GM23248 (cell line): Measurements from ENCODE around the gene CDK5RAP3. TPM values are rescaled to one million over a fixed set of nuclear protein-coding genes. Genes with fewer than 3 reads are reported as not detected.

Experiments
- DNase-seq: peaks from one replicate; pipeline ENCODE4 v3.0.0-alpha.2; 2015
- H2AFZ ChIP-seq: fragments of 200-600 bp; sonication (generic); 2 replicates; pipeline ENCODE4 v1.6.1; 2016; ENCODE audit warnings: antibody characterized with exemption
- H3F3A ChIP-seq: fragments of 200-600 bp; sonication (generic); 2 replicates; pipeline ENCODE4 v1.6.1; 2016; ENCODE audit warnings: mild to moderate bottlenecking, antibody characterized with exemption, mixed run types; ENCODE audit not compliant: insufficient read depth
- H3K27ac ChIP-seq: fragments of 200-600 bp; sonication (generic); 2 replicates; pipeline ENCODE4 v1.5.1; 2016; ENCODE audit warnings: mild to moderate bottlenecking
- H3K27me3 ChIP-seq: fragments of 200-600 bp; sonication (generic); replicated peaks from 2 replicates; pipeline ENCODE4 v1.6.1; 2016; ENCODE audit warnings: mild to moderate bottlenecking; ENCODE audit not compliant: insufficient read depth
- H3K36me3 ChIP-seq: fragments of 200-600 bp; sonication (generic); 2 replicates; pipeline ENCODE4 v1.6.1; 2016; ENCODE audit warnings: low read depth, mild to moderate bottlenecking
- H3K4me1 ChIP-seq: fragments of 200-600 bp; sonication (generic); 2 replicates; pipeline ENCODE4 v1.6.1; 2016; ENCODE audit warnings: mild to moderate bottlenecking; ENCODE audit not compliant: insufficient read depth
- H3K4me2 ChIP-seq: fragments of 200-600 bp; sonication (generic); one replicate; pipeline ENCODE4 v1.6.1; 2016; ENCODE audit warnings: mild to moderate bottlenecking; ENCODE audit not compliant: unreplicated experiment
- H3K4me3 ChIP-seq: fragments of 200-600 bp; sonication (generic); 2 replicates; pipeline ENCODE4 v1.5.1; 2016; ENCODE audit warnings: mild to moderate bottlenecking
- H3K79me2 ChIP-seq: fragments of 200-600 bp; sonication (generic); 2 replicates; pipeline ENCODE4 v1.6.1; 2016; ENCODE audit warnings: mild to moderate bottlenecking; ENCODE audit not compliant: insufficient read depth
- H3K9ac ChIP-seq: fragments of 200-600 bp; sonication (generic); 2 replicates; pipeline ENCODE4 v1.6.1; 2016; ENCODE audit warnings: mild to moderate bottlenecking
- H3K9me2 ChIP-seq: fragments of 200-600 bp; sonication (generic); 2 replicates; pipeline ENCODE4 v1.6.1; 2016; ENCODE audit warnings: mixed run types, mild to moderate bottlenecking, moderate library complexity; ENCODE audit not compliant: insufficient read depth
- H3K9me3 ChIP-seq: fragments of 200-600 bp; sonication (generic); one replicate; pipeline ENCODE4 v1.6.1; 2017; ENCODE audit warnings: low read depth
- H4K20me1 ChIP-seq: fragments of 200-600 bp; sonication (generic); 2 replicates; pipeline ENCODE4 v1.6.0; 2016; ENCODE audit not compliant: insufficient read depth
- EZH2 ChIP-seq: fragments of 200-600 bp; sonication (generic); IDR thresholded peaks from 2 replicates; pipeline ENCODE4 v1.6.1; 2018; ENCODE audit warnings: antibody characterized with exemption, mild to moderate bottlenecking; ENCODE audit not compliant: insufficient read depth, poor library complexity, severe bottlenecking
- EZH2phosphoT487 ChIP-seq: fragments of 200-600 bp; sonication (generic); IDR thresholded peaks from 2 replicates; pipeline ENCODE4 v1.6.1; 2018; ENCODE audit warnings: antibody characterized with exemption, moderate library complexity, mild to moderate bottlenecking, low read depth; ENCODE audit not compliant: insufficient read depth
- WGBS, 2 experiments: methylation state at CpG; one replicate each; pipeline ENCODE4 v1.1.6; 2015 to 2017; ENCODE audit warnings: low lambda C conversion rate in 2 of 2, low coverage in 1 of 2; ENCODE audit errors: missing lambda C conversion rate in 2 of 2; 5-methylcytosine and 5-hydroxymethylcytosine counted together
- in situ Hi-C: fragments of 300-500 bp; cut with MboI; formaldehyde crosslinking; loops from 2 replicates; pipeline ENCODE4 v1.15.0; 2020
- polyA plus RNA-seq: library from polyadenylated mRNA; unstranded; fragments of >200 nt; fragmentation: Nextera tagmentation; extraction: Ambion mirVana; gene quantifications from 2 replicates; pipeline ENCODE4 v1.2.1, GENCODE V29; 2016
- total RNA-seq: library from RNA; depleted of rRNA; stranded (reverse); fragments of >200 nt; shearing (Covaris generic); gene quantifications from 2 replicates; pipeline ENCODE4 v1.2.3, GENCODE V29; 2014

The CDK5RAP3 gene
- total and polyA plus RNA-seq, 2 experiments from 2014 or later: 61.7 to 92.2 TPM

- H3K27me3 ChIP-seq: no peaks in the 10 kb centered on the region
- H3F3A ChIP-seq: peaks cover 33% of the 10 kb centered on the region
- H3K9me3 ChIP-seq: no peaks in the 10 kb centered on the region
- 1% methylated on average over 39 to 53 of the region's 56 CpGs for WGBS, 2 experiments
- TF ChIP-seq EZH2: no peak
- no peak for TF ChIP-seq EZH2phosphoT487
- H4K20me1 ChIP-seq: no peaks in the 10 kb centered on the region
- peak overlapping the region; percentile 78 for H3K4me3 ChIP-seq
- H2AFZ ChIP-seq: peak overlapping the region; percentile 77
- no peaks in the 10 kb centered on the region for H3K9me2 ChIP-seq
- DNase-seq: peak; percentile 99
- no peaks in the 10 kb centered on the region for H3K79me2 ChIP-seq
- in situ Hi-C loops: loop anchor here (5.0 kb wide), 1 partner anchor 47 kb away; no protein-coding TSS in a partner anchor
- peak overlapping the region; percentile 98 for H3K27ac ChIP-seq
- H3K9ac ChIP-seq: peak overlapping the region; percentile 93
- peak overlapping the region; percentile 98 for H3K4me2 ChIP-seq
- peaks cover 27% of the 10 kb centered on the region for H3K4me1 ChIP-seq
- H3K36me3 ChIP-seq: no peaks in the 10 kb centered on the region
Measured at GRCh38 chr17:48025040-48025903, 54.4 kb downstream of the CDK5RAP3 start.

DNA sequence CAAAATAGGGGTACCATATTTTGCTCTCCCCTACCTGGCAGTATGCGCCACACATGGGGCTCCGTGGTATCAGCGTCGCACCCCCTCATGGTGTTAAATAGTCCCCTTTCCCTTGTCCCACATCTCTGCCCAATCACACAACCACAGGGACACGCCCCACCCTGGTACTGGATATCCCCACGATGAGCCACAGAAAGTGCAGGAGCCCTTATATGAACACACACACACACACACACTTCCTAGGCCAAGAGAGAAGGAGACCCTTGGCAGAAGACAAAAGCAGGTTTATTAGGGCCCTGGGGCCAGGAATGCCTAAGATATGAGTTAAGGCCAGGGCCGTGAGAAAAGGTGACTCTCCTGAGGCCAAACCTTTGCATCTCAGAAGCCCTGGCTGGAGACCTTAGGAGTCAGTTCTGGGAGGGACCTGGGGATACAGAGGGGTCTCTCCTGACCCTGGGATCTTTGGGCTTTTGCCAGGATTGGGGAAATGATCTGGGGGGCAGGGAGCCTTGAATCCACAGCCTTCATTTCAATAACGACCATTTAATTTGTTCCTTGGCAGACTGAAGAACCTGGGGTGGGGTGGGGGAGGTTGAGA lies 55.1 kb downstream of the CDK5RAP3 start:
- Histone ChIP-seq H3F3A (peaks cover 38% of the 10 kb centered on the region), H3K9me2 (no peaks in the 10 kb centered on the region), H4K20me1 (no peaks in the 10 kb centered on the region), H2AFZ (0 out of 2 replicates have a peak overlapping the region, but pooled peaks have one; percentile 66), H3K36me3 (no peaks in the 10 kb centered on the region), H3K79me2 (no peaks in the 10 kb centered on the region), H3K4me3 (peak overlapping the region; percentile 73), H3K9me3 (no peaks in the 10 kb centered on the region), H3K4me1 (peaks cover 34% of the 10 kb centered on the region), H3K27ac (peak overlapping the region; percentile 98), H3K27me3 (no peaks in the 10 kb centered on the region), H3K4me2 (peak overlapping the region; percentile 91), H3K9ac (peak overlapping the region; percentile 93)
- 10 to 12% methylated on average over 8 of the region's 8 CpGs for WGBS, 2 experiments
- in situ Hi-C loops: loop anchor here (5.0 kb wide), 1 partner anchor 46 kb away; no protein-coding TSS in a partner anchor
- no peak for TF ChIP-seq EZH2phosphoT487
- no peak for TF ChIP-seq EZH2
- DNase-seq: peak; percentile 68

GRCh38 chr17:48026502-48027321 lies 55.8 kb downstream of the CDK5RAP3 start:
- Histone ChIP-seq H3K36me3 (no peaks in the 10 kb centered on the region), H3K9me3 (no peaks in the 10 kb centered on the region), H3K4me1 (peaks cover 39% of the 10 kb centered on the region), H2AFZ (peak overlapping the region; percentile 33; the same call in 1 of the 2 replicates), H3K9me2 (no peaks in the 10 kb centered on the region), H3K79me2 (no peaks in the 10 kb centered on the region), H3K4me3 (peak overlapping the region; percentile 73), H4K20me1 (no peaks in the 10 kb centered on the region), H3K4me2 (peak overlapping the region; percentile 91), H3K27me3 (no peaks in the 10 kb centered on the region), H3K9ac (peak overlapping the region; percentile 93), H3K27ac (peak overlapping the region; percentile 98), H3F3A (peaks cover 46% of the 10 kb centered on the region)
- in situ Hi-C loops: loop anchor here (5.0 kb wide), 1 partner anchor 46 kb away; no protein-coding TSS in a partner anchor
- WGBS, 2 experiments: 9% methylated on average over 17 to 18 of the region's 18 CpGs
- no peak for TF ChIP-seq EZH2
- no peak for TF ChIP-seq EZH2phosphoT487
- DNase-seq: peak; percentile 99
